Measurements from ENCODE around the gene WDR90. TPM values are rescaled to one million over a fixed set of nuclear protein-coding genes. Genes with fewer than 3 reads are reported as not detected.
"Not testable (repeated sequence)": the region's sequence is repeated elsewhere in the genome, so short reads cannot be mapped to it uniquely, and the experiment has no call there.

The WDR90 gene
- total RNA-seq, 4 donors from 2014 or later: 29.8 to 154 (median 73.6) TPM

- Histone ChIP-seq H3K4me3 (peak overlapping the region; percentile 71 to 87 (median 74)), H3K4me1 (peaks cover 0 to 30% (median 22%) of the 10 kb centered on the region in 4 donors)
- TF ChIP-seq POLR2A (IDR thresholded peaks at IDR 0.05): no peak
- no peak for TF ChIP-seq CTCF (IDR thresholded peaks at IDR 0.05)
Observed at GRCh38 chr16:689175-689897, 40.2 kb downstream of the WDR90 start.

GRCh38 chr16:691242-691641 lies 42.1 kb downstream of the WDR90 start:
- not testable (repeated sequence) for H3K4me3 ChIP-seq, DNase-seq, H3K27ac ChIP-seq, H3K9me3 ChIP-seq
- peaks cover 0 to 25% of the 10 kb centered on the region in 2 donors for H3K27me3 ChIP-seq
- H3K4me1 ChIP-seq: peaks cover 0 to 39% (median 28%) of the 10 kb centered on the region in 4 donors
- H3K36me3 ChIP-seq: peaks cover 0 to 10% (median 0%) of the 10 kb centered on the region in 3 donors

More at GRCh38 chr16:689175-689897, 40.2 kb downstream of the WDR90 start:
- peak overlapping the region in 3 of 4 donors; percentile 77 to 89 (median 83) for H3K27ac ChIP-seq
- H3K9me3 ChIP-seq: no peaks in the 10 kb centered on the region
- H3K36me3 ChIP-seq: peaks cover 0 to 10% (median 0%) of the 10 kb centered on the region in 3 donors
- H3K27me3 ChIP-seq: peaks cover 0 to 11% of the 10 kb centered on the region in 2 donors
- no peak for DNase-seq

- Histone ChIP-seq H3K4me1 (peaks cover 0 to 41% (median 28%) of the 10 kb centered on the region in 4 donors), H3K27ac (no peak overlapping the region), H3K4me3 (no peak overlapping the region), H3K27me3 (peaks cover 0 to 28% of the 10 kb centered on the region in 2 donors), H3K36me3 (no peaks in the 10 kb centered on the region), H3K9me3 (no peaks in the 10 kb centered on the region)
- TF ChIP-seq POLR2A (IDR thresholded peaks at IDR 0.05) (no peak), CTCF (IDR thresholded peaks at IDR 0.05) (no peak)
- DNase-seq: no peak
Observed at GRCh38 chr16:692356-693108, 43.4 kb downstream of the WDR90 start.

GRCh38 chr16:693364-693763 lies 44.2 kb downstream of the WDR90 start:
- H3K4me1 ChIP-seq: peaks cover 0 to 41% (median 28%) of the 10 kb centered on the region in 4 donors
- H3K27ac ChIP-seq: no peak overlapping the region
- no peaks in the 10 kb centered on the region for H3K36me3 ChIP-seq
- H3K4me3 ChIP-seq: no peak overlapping the region
- TF ChIP-seq POLR2A (IDR thresholded peaks at IDR 0.05) (no peak), CTCF (IDR thresholded peaks at IDR 0.05) (no peak)
- peaks cover 0 to 28% of the 10 kb centered on the region in 2 donors for H3K27me3 ChIP-seq
- no peak for DNase-seq
- no peaks in the 10 kb centered on the region for H3K9me3 ChIP-seq

GRCh38 chr16:693766-694165 lies 44.6 kb downstream of the WDR90 start:
- TF ChIP-seq POLR2A (IDR thresholded peaks at IDR 0.05) (no peak), CTCF (IDR thresholded peaks at IDR 0.05) (no peak)
- H3K4me1 ChIP-seq: peaks cover 0 to 39% (median 28%) of the 10 kb centered on the region in 4 donors
- H3K36me3 ChIP-seq: no peaks in the 10 kb centered on the region
- H3K9me3 ChIP-seq: no peaks in the 10 kb centered on the region
- peaks cover 0 to 28% of the 10 kb centered on the region in 2 donors for H3K27me3 ChIP-seq
- no peak overlapping the region for H3K27ac ChIP-seq
- DNase-seq: no peak
- peak overlapping the region in 3 of 4 donors; percentile 45 to 58 (median 54) for H3K4me3 ChIP-seq
